ENCODE data around the gene POU6F2.
"Not testable (repeated sequence)": the region's sequence is repeated elsewhere in the genome, so short reads cannot be mapped to it uniquely, and the experiment has no call there.

POU6F2 gene

DNA sequence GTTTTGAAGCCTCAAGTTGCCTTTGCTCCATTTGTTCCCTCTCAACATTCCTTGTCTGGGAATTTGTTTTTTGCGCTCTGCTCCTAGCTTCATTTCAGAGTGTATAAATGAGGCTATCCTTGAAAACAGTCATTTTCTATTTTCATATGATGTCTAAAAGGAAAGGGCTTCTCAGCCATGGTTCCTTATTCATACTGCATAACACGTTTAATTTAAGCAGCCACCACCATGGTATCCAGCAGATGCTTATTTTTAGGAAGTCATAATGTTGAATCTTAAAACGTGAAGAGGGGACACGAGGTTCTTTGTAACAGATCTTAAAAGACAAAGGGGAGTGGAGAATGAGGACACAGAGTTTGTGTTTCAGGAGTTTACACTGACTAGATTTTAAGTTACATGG lies 14.5 kb downstream of the POU6F2 start:
- DNase-seq (ENCODE audit: low read depth in 2 of 2), result no peak

GRCh38 chr7:39001595-39001994 lies 23.9 kb downstream of the POU6F2 start:
- DNase-seq (ENCODE audit: low read depth in 2 of 2), result no peak

DNA sequence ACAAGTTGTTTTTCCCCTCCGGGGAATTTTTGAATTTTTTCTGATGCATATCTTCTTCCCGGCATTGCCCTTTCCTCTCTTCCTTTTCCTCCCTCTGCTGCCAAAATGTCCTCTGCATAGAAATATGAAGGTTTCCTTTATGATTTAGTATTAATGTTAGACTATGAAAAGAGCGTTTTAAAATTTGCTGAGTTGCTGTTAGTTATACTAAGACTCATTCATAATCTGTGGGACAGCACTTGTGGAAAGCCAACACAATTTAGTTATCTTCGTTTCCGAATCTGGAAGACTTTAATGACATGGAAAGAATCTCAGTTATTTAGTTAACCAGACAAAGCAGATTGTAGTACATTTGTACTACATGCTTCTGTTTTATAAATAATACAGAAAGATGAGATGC lies 25.0 kb downstream of the POU6F2 start:
- no peak for DNase-seq (ENCODE audit: low read depth in 2 of 2)

GRCh38 chr7:39005036-39005435 lies 27.3 kb downstream of the POU6F2 start:
- DNase-seq (ENCODE audit: low read depth in 2 of 2), result no peak

DNA sequence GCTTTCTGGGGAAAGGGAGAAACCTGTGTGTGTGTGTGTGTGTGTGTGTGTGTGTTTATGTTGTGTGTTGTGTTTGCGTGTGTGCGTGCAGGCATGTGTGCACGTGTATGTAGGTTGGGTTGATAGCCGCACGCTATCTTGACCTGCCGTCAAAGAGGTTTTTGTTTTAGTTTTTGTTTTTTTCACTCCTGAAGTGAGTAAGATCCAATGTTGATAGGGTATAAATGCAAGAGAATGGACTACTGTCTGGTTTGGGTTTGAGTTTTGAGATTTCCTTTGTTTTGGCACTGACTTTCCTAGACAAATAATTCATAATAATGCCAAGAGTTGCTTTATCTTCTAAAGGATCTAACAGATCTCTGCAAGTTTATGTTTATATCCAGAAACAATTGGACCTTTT lies 27.8 kb downstream of the POU6F2 start:
- no peak for DNase-seq (ENCODE audit: low read depth in 2 of 2)

DNA sequence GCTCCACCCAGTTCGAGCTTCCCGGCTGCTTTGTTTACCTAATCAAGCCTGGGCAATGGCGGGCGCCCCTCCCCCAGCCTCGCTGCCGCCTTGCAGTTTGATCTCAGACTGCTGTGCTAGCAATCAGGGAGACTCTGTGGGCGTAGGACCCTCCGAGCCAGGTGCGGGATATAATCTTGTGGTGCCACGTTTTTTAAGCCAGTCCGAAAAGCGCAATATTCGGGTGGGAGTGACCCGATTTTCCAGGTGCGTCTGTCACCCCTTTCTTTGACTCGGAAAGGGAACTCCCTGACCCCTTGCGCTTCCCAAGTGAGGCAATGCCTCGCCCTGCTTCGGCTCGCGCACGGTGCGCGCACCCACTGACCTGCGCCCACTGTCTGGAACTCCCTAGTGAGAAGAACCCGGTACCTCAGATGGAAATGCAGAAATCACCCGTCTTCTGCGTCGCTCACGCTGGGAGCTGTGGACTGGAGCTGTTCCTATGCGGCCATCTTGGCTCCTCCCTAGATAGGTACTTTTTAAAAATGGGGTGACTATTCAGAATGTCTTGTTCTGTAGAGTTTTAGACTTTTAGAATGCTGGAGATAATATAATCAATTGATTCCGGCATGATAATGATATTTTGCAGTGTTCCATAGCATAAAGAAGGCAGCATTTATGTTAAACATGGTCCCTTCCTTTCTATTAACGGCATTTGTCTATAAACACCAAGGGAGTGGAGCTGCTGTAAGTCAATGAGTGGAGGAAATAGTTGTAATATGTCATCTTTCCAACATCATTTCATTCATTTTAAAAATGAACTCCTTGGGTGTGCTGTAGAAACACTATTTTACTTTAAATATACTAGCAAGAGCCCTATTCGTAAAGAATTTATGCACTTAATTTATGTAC lies 35.6 kb downstream of the POU6F2 start:
- not testable (repeated sequence) for DNase-seq (ENCODE audit: low read depth in 2 of 2)

DNA sequence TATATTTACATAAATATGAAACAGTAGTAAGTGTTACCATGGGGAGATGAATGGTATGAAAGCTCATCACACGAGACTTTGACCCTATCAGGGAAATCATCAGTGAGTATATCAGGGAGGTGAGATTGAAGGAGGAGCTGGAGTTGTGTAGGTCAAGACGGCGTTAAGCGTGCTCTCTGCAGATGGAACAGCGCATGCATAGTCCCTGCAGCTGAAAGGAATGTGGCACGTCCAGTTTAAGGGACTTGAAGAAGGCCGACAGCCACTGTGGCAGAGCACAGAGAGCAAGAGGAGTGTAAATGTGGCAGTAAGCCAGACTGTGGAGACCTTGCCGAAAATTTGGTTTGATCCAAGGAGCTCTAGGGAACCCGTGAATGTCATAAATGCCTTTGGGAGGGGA lies 38.9 kb downstream of the POU6F2 start:
- no peak for DNase-seq (ENCODE audit: low read depth in 2 of 2)

DNA sequence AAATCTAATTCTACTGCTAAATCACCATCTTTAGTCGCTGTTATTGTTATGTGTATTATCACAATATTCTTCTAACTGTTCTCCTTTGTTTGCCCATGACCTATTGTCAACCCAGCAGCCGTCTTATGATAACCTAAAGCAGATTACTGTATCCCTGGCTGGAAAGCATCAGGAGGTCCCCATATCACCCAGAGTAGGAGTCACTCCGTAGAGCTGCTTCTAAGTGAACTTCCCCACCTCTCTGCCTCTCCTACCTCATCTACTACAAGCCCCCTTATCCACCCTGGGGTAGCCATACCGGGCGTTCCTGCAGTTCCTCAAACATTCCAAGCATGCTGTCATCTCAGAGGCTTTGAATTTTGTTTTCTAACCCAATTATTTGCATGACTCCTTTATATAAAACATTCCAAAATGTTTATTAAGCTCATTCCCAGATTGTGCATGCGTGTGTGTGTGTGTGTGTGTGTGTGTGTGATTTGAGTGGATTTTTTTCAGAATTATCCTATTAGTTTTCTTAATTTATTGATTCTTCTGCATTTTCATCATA lies 39.7 kb downstream of the POU6F2 start:
- DNase-seq (ENCODE audit: low read depth in 2 of 2), result no peak

- no peak for DNase-seq (ENCODE audit: low read depth in 2 of 2)
Measured at GRCh38 chr7:39022796-39023195, 45.1 kb downstream of the POU6F2 start.

DNA sequence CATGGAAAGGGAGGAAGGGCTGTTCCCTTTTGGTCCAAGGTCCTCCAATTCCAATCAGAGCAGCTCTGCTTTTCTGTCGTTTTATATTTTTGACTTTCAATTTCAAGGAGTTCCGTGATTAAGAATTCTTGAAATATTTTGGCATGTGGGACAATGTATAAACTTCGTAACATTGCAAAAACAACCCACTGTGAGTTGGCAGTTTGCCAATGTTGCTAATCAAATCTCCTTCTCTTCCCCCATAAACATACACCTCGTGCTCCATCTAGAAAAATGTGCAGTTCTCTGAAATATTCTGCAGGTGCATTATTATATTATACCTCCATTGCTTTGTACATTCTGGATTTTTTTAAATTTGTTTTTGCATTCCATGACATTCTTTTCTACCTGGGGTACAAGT lies 49.8 kb downstream of the POU6F2 start:
- no peak for DNase-seq (ENCODE audit: low read depth in 2 of 2)

DNA sequence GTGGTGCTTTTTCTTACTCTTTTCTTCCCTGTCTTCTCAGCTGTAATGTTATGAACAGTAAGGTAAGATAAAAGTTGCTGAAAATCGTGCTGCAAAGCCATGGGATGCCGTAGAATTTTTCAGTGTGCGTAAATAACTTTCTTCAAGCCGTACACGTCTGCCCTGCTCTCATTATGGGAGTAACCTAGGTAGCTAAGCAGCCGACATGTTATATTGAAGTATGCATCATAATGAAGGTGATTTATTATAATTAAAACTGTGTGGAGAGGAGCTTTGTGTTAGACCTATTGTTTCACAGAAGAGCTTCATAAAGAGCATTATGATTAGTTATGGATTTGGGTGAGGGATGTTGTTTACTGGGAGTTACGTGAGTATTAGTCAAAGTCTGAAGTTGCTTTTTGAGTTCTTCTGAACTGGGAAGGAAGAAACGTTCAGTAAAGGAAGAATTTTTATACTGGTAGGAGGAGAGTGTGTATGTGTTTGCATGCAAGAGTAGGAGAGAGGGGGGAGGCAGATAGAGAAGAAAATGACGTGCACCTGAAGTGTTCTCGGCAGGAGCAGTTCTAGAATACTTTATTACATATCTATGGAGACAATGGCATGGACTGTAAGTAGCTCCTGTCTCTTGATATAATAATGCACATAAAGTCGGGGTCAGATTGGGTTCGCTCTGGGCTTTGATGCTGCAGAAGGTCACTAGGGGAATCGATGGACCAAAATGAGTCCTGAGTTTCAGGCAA lies 56.3 kb downstream of the POU6F2 start:
- DNase-seq (ENCODE audit: low read depth in 2 of 2), result no peak

GRCh38 chr7:39035156-39035555 lies 57.4 kb downstream of the POU6F2 start:
- no peak for DNase-seq (ENCODE audit: low read depth in 2 of 2)

DNA sequence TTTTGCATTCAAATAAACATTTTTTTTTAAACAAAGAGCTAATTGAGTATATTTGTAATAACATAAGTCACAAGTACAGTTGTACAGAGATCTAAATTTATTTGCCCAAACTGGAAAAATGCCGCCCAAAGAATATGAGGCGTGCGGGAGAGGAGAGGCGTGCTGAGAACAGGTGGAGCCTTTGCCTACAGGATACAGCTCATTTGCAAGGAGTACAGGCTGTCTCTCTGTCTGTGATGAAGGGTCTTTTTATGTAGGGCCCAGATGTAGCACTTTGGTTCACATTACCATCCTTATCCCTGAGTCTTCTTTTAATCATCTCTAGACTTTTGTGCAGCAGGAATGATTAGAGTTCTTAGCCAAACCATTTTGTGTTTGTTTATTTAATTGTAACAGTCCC lies 58.2 kb downstream of the POU6F2 start:
- no peak for DNase-seq (ENCODE audit: low read depth in 2 of 2)

DNA sequence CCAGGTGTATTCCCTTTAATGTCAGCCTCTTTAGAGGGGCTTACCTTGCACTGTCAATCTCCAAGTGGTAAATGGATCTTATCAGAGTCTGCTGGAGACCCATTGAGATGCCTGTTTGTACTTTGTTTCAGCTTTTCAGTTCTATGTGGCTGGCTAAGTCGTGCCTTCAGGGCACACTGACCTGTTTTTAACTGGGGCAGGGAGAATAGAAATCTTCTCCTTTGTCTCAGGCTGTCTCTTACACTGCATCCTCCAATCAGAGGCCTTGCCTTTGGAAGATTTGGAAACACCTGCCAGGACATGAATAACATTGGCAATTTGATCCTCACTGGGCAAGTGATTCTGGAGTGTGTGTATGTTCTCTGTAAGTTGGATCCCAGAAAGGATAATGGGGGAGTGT lies 65.0 kb downstream of the POU6F2 start:
- no peak for DNase-seq (ENCODE audit: low read depth in 2 of 2)

DNA sequence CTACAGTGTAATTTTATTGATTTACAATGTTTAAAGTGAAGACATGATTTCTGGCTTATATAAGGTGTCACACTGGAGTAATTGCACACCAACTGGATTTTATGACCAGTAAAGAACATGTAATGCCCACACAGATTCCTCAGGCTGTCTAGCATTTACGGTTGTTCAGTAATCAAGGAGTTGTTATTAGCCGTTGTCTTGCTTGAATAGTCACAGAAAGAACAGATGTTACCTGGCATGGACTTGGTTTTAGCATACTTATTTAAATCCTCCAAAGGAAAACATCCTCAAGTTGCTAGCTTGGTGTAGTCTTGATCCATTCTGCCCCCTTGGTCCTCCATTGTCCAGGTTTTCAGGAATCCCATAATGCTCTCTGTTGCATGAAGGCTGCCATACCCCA lies 65.8 kb downstream of the POU6F2 start:
- no peak for DNase-seq (ENCODE audit: low read depth in 2 of 2)

GRCh38 chr7:39044489-39044888 lies 66.8 kb downstream of the POU6F2 start:
- no peak for DNase-seq (ENCODE audit: low read depth in 2 of 2)

DNA sequence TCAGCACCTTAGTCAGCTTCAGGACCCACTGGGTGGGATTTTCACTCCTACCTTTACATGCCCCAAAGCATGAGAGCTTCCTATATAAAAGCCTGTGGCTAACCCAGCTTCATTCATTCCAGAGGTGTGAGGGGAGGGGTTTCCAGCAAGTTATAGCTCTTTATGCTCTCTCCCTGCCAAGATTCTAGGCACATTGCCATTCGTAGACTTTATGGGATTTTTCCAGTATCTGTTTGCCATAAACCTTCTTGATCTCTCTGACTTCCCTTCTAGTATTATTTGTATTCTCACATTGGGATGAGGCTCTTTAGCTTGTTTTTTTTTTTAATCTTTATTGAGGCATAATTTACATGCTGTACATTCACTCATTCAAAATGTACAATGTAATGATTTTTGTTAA lies 67.5 kb downstream of the POU6F2 start:
- no peak for DNase-seq (ENCODE audit: low read depth in 2 of 2)

DNA sequence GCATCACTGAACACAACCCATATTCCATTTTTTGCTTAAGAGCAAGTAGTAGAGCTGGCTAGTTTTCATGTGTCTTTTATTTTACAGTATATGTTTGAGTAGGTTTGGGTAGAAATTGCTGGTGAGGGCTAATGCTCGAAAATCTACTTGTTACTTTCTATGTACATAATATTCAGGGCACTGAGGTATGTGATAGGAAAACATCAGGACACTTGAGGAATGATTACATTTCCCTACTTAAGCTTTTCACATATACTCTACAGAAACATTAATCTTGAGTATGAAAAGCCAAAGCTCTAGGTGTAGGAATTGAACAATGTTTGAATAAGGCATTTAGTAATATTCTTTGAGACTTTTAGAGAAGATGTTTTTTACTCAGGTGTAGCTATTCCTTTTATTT lies 73.6 kb downstream of the POU6F2 start:
- no peak for DNase-seq (ENCODE audit: low read depth in 2 of 2)

DNA sequence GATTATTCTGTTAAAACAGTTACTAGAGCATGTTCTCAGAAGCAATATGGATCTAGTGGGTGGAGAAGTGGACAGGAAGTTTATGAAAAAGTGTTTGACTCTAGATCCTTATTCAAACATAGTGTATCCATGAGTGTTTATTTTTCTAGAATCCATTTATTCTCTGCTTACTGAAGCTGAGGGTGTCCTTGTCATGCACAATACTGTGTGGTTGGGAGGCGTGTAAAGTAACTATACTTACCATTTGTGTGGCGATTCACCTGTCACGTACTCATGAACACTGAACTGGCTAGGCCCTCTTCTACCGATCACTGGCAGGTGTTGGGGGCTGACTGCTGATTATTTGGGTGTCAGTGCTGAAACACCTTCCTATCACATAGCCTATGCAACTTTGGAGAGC lies 74.0 kb downstream of the POU6F2 start:
- DNase-seq (ENCODE audit: low read depth in 2 of 2), result no peak

DNA sequence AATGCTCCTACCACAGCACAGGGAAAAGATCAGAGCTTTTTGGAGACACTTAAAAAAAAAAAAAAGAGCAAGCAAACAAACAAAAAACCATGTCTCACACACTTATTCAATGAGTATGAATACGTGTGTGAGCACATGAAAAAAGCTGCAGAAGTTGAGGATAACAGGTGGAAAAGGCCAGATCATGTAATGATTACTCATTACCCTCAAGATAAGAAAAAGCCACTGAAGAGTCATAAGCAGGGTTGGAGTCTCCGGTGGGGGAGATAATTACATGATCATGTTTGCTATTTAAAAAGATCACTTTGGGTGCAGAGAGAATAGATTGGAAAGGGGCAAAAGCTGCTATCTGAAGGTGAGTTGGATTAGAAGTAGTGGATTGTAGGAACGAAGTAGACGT lies 77.0 kb downstream of the POU6F2 start:
- DNase-seq (ENCODE audit: low read depth in 2 of 2), result no peak

DNA sequence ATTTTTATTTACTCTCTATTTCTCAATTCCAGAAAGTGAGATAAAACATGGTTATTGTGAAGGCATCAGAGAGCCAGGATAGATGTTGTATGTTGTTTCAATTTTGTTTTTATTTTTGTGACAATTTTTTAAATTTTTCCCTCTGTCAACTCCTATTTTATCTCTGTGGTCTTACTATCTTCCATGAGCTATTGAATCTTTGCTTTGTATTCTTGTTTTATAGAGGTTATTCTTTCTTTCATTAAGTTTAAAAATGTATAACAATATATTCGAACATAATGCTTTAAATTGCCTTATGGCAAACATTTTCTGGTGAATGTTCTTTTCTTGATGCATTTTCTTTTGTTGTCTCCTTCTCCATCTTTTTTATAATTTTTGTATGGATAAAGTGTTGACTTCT lies 78.4 kb downstream of the POU6F2 start:
- DNase-seq (ENCODE audit: low read depth in 2 of 2), result no peak

- DNase-seq (ENCODE audit: low read depth in 2 of 2), result no peak
Measured at GRCh38 chr7:39062811-39063210, 85.1 kb downstream of the POU6F2 start.

GRCh38 chr7:39069031-39069430 lies 91.3 kb downstream of the POU6F2 start:
- DNase-seq (ENCODE audit: low read depth in 2 of 2), result no peak
